GM12878 (cell line): Measurements from ENCODE around the gene HSD3B1. TPM values are rescaled to one million over a fixed set of nuclear protein-coding genes. Genes with fewer than 3 reads are reported as not detected.

Source experiments
- ATAC-seq: fragments of 200-7000 bp; cut with Tn5 transposase; 3 replicates; pipeline ENCODE4 v1.9.1; 2020; ENCODE audit warnings: mild to moderate bottlenecking, moderate library complexity
- BruUV-seq: library from RNA; stranded (reverse); fragments of 400-500 nt; replicated peaks from 2 replicates; lab custom pipeline; 2021; lab: Mats Ljungman, UMichigan
- CTCF ChIA-PET: fragments of 300-600 bp; sonication (Branson Sonifier 250); formaldehyde crosslinking; extraction: SDS; loops from one replicate; lab custom pipeline; 2021; ENCODE audit warnings: inconsistent platforms; lab: Yijun Ruan, JAX
- POLR2A ChIA-PET: fragments of 350-600 bp; formaldehyde crosslinking; extraction: SDS; loops from one replicate; lab custom pipeline; 2021; ENCODE audit warnings: inconsistent platforms; lab: Charles Lee
- RAD21 ChIA-PET: fragments of 300-600 bp; sonication (Branson Sonifier 250); formaldehyde crosslinking; loops from one replicate; lab custom pipeline; 2023; ENCODE audit warnings: antibody characterized with exemption; ENCODE audit not compliant: unreplicated experiment; lab: Charles Lee
- SMC1A ChIA-PET: fragments of 300-600 bp; sonication (Branson Sonifier 250); formaldehyde crosslinking; loops from one replicate; lab custom pipeline; 2023; ENCODE audit not compliant: unreplicated experiment, uncharacterized antibody; lab: Charles Lee
- DNase-seq: peaks from one replicate; pipeline ENCODE4 v3.0.0-alpha.2; 2011; ENCODE audit warnings: low read depth, low spot score
- FAIRE-seq: peaks from 3 replicates; lab custom pipeline; 2011; peaks lifted over from hg19 to GRCh38; lab: Jason Lieb, UNC
- H2AFZ ChIP-seq: 2 replicates; pipeline ENCODE4 v1.6.0; 2011; ENCODE audit warnings: low read depth, low read length, control low read depth; ENCODE audit not compliant: control insufficient read depth
- H3K27ac ChIP-seq: 2 replicates; pipeline ENCODE4 v1.5.1; 2011; ENCODE audit warnings: control low read depth; ENCODE audit not compliant: control insufficient read depth, insufficient read depth
- H3K27me3 ChIP-seq, 2 experiments: replicated peaks in 1 of 2; 2 replicates each; pipeline versions ENCODE4 v1.6.0 to v1.6.1; 2011; ENCODE audit warnings: low read length in 1 of 2; ENCODE audit not compliant: control insufficient read depth in 2 of 2, insufficient read depth in 2 of 2
- H3K36me3 ChIP-seq, 2 experiments: 2 replicates each; pipeline ENCODE4 v1.5.1; 2011; ENCODE audit warnings: low read length in 1 of 2; ENCODE audit not compliant: control insufficient read depth in 2 of 2, insufficient read depth in 2 of 2
- H3K4me1 ChIP-seq: 2 replicates; pipeline ENCODE4 v1.6.1; 2011; ENCODE audit warnings: mild to moderate bottlenecking, low read length, moderate library complexity, mixed read lengths; ENCODE audit not compliant: control insufficient read depth, insufficient read depth
- H3K4me2 ChIP-seq: 2 replicates; pipeline ENCODE4 v1.6.0; 2011; ENCODE audit warnings: control low read depth; ENCODE audit not compliant: control insufficient read depth, insufficient read depth
- H3K4me3 ChIP-seq: fragments of 200-600 bp; sonication (generic); 2 replicates; pipeline ENCODE4 v1.5.1; 2016
- H3K79me2 ChIP-seq: 2 replicates; pipeline ENCODE4 v1.6.0; 2011; ENCODE audit warnings: low read length; ENCODE audit not compliant: control insufficient read depth, insufficient read depth
- H3K9ac ChIP-seq: 2 replicates; pipeline ENCODE4 v1.8.0; 2011; ENCODE audit warnings: low read length, control low read depth, mixed read lengths; ENCODE audit not compliant: control insufficient read depth, insufficient read depth
- H3K9me3 ChIP-seq: replicated peaks from 3 replicates; pipeline ENCODE4 v1.5.1; 2011; ENCODE audit warnings: mild to moderate bottlenecking, low read length; ENCODE audit not compliant: control insufficient read depth, insufficient read depth
- H4K20me1 ChIP-seq: 2 replicates; pipeline ENCODE4 v1.6.0; 2011; ENCODE audit not compliant: control insufficient read depth, insufficient read depth
- FOXK2 ChIP-seq: fragments of 450-650 bp; IDR thresholded peaks from 2 replicates; pipeline ENCODE4 v1.6.1; 2017; ENCODE audit warnings: mild to moderate bottlenecking, moderate library complexity
- SIN3A ChIP-seq: IDR thresholded peaks from 2 replicates; pipeline ENCODE4 v1.6.1; 2012; ENCODE audit warnings: low read depth, low read length, improper control_type of control experiment
- SPI1 ChIP-seq: IDR thresholded peaks from 2 replicates; pipeline ENCODE4 v1.6.1; 2011; ENCODE audit warnings: low read depth, mild to moderate bottlenecking, low read length, moderate library complexity, borderline replicate concordance; ENCODE audit not compliant: insufficient read depth
- TARDBP ChIP-seq: IDR thresholded peaks from 2 replicates; pipeline ENCODE4 v1.6.1; 2016; ENCODE audit warnings: borderline replicate concordance
- TBL1XR1 ChIP-seq: IDR thresholded peaks from 2 replicates; pipeline ENCODE4 v1.6.1; 2012; ENCODE audit warnings: low read depth, low read length, improper control_type of control experiment
- TCF3 ChIP-seq: IDR thresholded peaks from 2 replicates; pipeline ENCODE4 v1.6.1; 2012; ENCODE audit warnings: low read depth, mild to moderate bottlenecking, low read length, borderline replicate concordance; ENCODE audit not compliant: insufficient read depth
- USF2 ChIP-seq: IDR thresholded peaks from 2 replicates; pipeline ENCODE4 v1.6.1; 2011; ENCODE audit warnings: low read depth, low read length, improper control_type of control experiment, borderline replicate concordance
- ZNF217 ChIP-seq: fragments of 450-650 bp; IDR thresholded peaks from 2 replicates; pipeline ENCODE4 v1.6.1; 2017; ENCODE audit warnings: antibody characterized with exemption, mild to moderate bottlenecking
- ZNF592 ChIP-seq: fragments of 450-650 bp; IDR thresholded peaks from 2 replicates; pipeline ENCODE4 v1.6.1; 2017; ENCODE audit warnings: mild to moderate bottlenecking, moderate library complexity
- WGBS: methylation state at CpG from one replicate; pipeline ENCODE4 v1.1.6; 2016; ENCODE audit warnings: low lambda C conversion rate; ENCODE audit not compliant: insufficient replicate concordance, insufficient coverage; ENCODE audit errors: missing lambda C conversion rate; 5-methylcytosine and 5-hydroxymethylcytosine counted together
- in situ Hi-C: fragments of 300-500 bp; cut with MboI; formaldehyde crosslinking; loops from 9 replicates; pipeline ENCODE4 v1.14.3; 2018; ENCODE audit warnings: mixed read lengths
- intact Hi-C: fragments of 100-400 bp; cut with micrococcal nuclease; formaldehyde crosslinking; loops from one replicate; pipeline ENCODE4 v1.14.2; 2022; ENCODE audit not compliant: unreplicated experiment
- polyA plus RNA-seq, 11 experiments: library from polyadenylated mRNA; depleted of rRNA in 4 of 11; unstranded in 6 of 11; stranded (reverse) in 5 of 11; fragments of >200 nt; fragmentation: Nextera tagmentation in 4 of 11; fragmentation: Illumina TruSeq in 1 of 11; extraction: Ambion mirVana in 4 of 11; extraction: Trizol in 1 of 11; gene quantifications; 1 replicate in 1 of 11; 2 replicates in 10 of 11; pipeline versions ENCODE4 v1.2.1 to v1.2.3, GENCODE V29; 2011 to 2016; ENCODE audit warnings: inconsistent platforms in 2 of 11, missing spikeins in 2 of 11, low read depth in 1 of 11
- total RNA-seq, 4 experiments: library from RNA; depleted of rRNA in 3 of 4; stranded (reverse); fragments of >200 nt in 3 of 4; fragmentation: Illumina TruSeq in 1 of 4; extraction: Trizol in 1 of 4; gene quantifications; 2 replicates each; pipeline versions ENCODE4 v1.2.1 to v1.2.3, GENCODE V29; 2013 to 2021

The HSD3B1 gene
- total and polyA plus RNA-seq, 10 of the 15 experiments (the other 5 are each of a cell fraction or from before 2014, with no cell fraction given), result not detected

DNA sequence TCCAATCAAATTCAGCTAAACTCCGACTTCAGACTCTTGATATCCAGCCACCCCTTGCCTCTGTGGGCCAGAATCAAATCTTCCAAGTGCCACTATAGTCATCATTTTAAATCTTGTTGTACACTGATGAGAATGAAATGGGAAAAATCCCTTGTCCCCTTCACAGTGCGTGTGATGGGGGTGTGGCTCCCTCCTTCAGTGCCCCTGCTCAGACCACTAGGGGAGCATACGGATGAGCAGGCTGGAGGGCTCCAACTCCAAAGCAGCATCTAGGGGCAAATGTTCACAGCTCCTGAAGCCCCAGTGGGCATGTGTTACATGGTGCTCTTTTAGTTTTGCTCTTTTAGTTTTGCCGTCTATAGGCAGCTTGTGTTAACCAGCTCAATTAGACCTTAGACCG is 35.4 kb upstream of the HSD3B1 start:
- Histone ChIP-seq H3K4me1 (no peaks in the 10 kb centered on the region), H3K79me2 (no peaks in the 10 kb centered on the region), H3K4me2 (no peak overlapping the region), H2AFZ (no peak overlapping the region), H4K20me1 (no peaks in the 10 kb centered on the region; the same call in 1 of the 2 replicates), H3K27me3 (no peaks in the 10 kb centered on the region), H3K27ac (no peak overlapping the region), H3K9me3 (no peaks in the 10 kb centered on the region), H3K4me3 (no peak overlapping the region), H3K9ac (no peak overlapping the region), H3K36me3 (no peaks in the 10 kb centered on the region)
- ChIA-PET POLR2A (no interaction called here), RAD21 (no interaction called here), CTCF (interaction anchor here (1.2 kb wide), 1 partner anchor 10 kb away, joined by 4 read pairs; no protein-coding TSS in a partner anchor), SMC1A (no interaction called here)
- in situ Hi-C loops (no loop called here), intact Hi-C loops (loop anchor here (5.0 to 10.0 kb wide), 2 partner anchors 97 to 184 kb away; no protein-coding TSS in a partner anchor)
- 55% methylated on average over 5 of the region's 5 CpGs for WGBS
- ATAC-seq (no peak), DNase-seq (no peak), FAIRE-seq (no peak)
- TF ChIP-seq FOXK2 (no peak), SIN3A (no peak), ZNF592 (no peak), SPI1 (no peak), ZNF217 (no peak), TARDBP (no peak), USF2 (no peak), TCF3 (no peak), TBL1XR1 (no peak)
- no TSS peak for BruUV-seq
